Endothelial cell of umbilical vein (primary cell): ENCODE data around the gene NEK6. TPM values are rescaled to one million over a fixed set of nuclear protein-coding genes. Genes with fewer than 3 reads are reported as not detected.

ENCODE experiments used
- BruUV-seq: library from RNA; stranded (reverse); fragments of 400-500 nt; replicated peaks from 2 replicates; lab custom pipeline; 2021; lab: Mats Ljungman, UMichigan
- CTCF ChIA-PET: fragments of 300-600, 350-600 bp; sonication (Branson Sonifier 250); formaldehyde crosslinking; loops from one replicate; lab custom pipeline; 2021; ENCODE audit warnings: antibody characterized with exemption, inconsistent platforms; lab: Charles Lee
- POLR2A ChIA-PET: fragments of 300-600, 350-600 bp; sonication (Branson Sonifier 250); formaldehyde crosslinking; loops from one replicate; lab custom pipeline; 2021; ENCODE audit warnings: antibody characterized with exemption, inconsistent platforms; lab: Charles Lee
- DNase-seq: peaks from one replicate; pipeline ENCODE4 v3.0.0-alpha.2; 2011; ENCODE audit warnings: low read depth, low spot score
- FAIRE-seq: peaks from 2 replicates; lab custom pipeline; 2011; peaks lifted over from hg19 to GRCh38; lab: Jason Lieb, UNC
- H2AFZ ChIP-seq: 2 replicates; pipeline ENCODE4 v1.6.0; 2012; ENCODE audit warnings: low read depth, low read length, control low read depth, inconsistent platforms
- H3K27ac ChIP-seq: 2 replicates; pipeline ENCODE4 v1.5.1; 2011; ENCODE audit warnings: low read depth, mild to moderate bottlenecking, control low read depth, low read length, moderate library complexity; ENCODE audit not compliant: insufficient read depth
- H3K27me3 ChIP-seq, 2 experiments: 2 replicates each; pipeline versions ENCODE4 v1.6.0 to v1.6.1; 2011; ENCODE audit warnings: low read length in 2 of 2, mixed read lengths in 1 of 2; ENCODE audit not compliant: control insufficient read depth in 2 of 2, insufficient read depth in 2 of 2
- H3K36me3 ChIP-seq, 2 experiments: 2 replicates in 1 of 2; 3 replicates in 1 of 2; pipeline ENCODE4 v1.5.1; 2011; ENCODE audit warnings: low read length in 2 of 2, mild to moderate bottlenecking in 1 of 2, moderate library complexity in 1 of 2; ENCODE audit not compliant: control insufficient read depth in 2 of 2, insufficient read depth in 2 of 2; ENCODE audit errors: extremely low read depth in 1 of 2
- H3K4me1 ChIP-seq: 3 replicates; pipeline ENCODE4 v1.5.1; 2011; ENCODE audit warnings: mild to moderate bottlenecking, low read length; ENCODE audit not compliant: control insufficient read depth, insufficient read depth; ENCODE audit errors: extremely low read depth
- H3K4me2 ChIP-seq: 2 replicates; pipeline ENCODE4 v1.6.1; 2011; ENCODE audit warnings: low read length, control low read depth, mixed read lengths; ENCODE audit not compliant: insufficient read depth
- H3K4me3 ChIP-seq, 3 experiments: fragments of 200-600 bp in 1 of 3; sonication (generic), shearing (Covaris generic) in 1 of 3; replicated peaks in 1 of 3; 2 replicates each; pipeline ENCODE4 v1.5.1; 2011 to 2016; ENCODE audit warnings: control low read depth in 3 of 3, low read length in 3 of 3, mild to moderate bottlenecking in 2 of 3, inconsistent platforms in 1 of 3, low read depth in 1 of 3, moderate library complexity in 1 of 3; ENCODE audit not compliant: insufficient read depth in 1 of 3
- H3K79me2 ChIP-seq: 2 replicates; pipeline ENCODE4 v1.6.0; 2012; ENCODE audit warnings: low read length, inconsistent platforms; ENCODE audit not compliant: control insufficient read depth, insufficient read depth
- H3K9ac ChIP-seq: replicated peaks from 2 replicates; pipeline ENCODE3; 2011; ENCODE audit warnings: low read length, control low read depth; ENCODE audit not compliant: insufficient read depth; ENCODE audit errors: extremely low read depth
- H3K9me1 ChIP-seq: replicated peaks from 3 replicates; pipeline ENCODE4 v1.6.0; 2011; ENCODE audit warnings: mild to moderate bottlenecking, low read length; ENCODE audit not compliant: control insufficient read depth, insufficient read depth; ENCODE audit errors: extremely low read depth
- H3K9me3 ChIP-seq: replicated peaks from 2 replicates; pipeline ENCODE4 v1.5.1; 2012; ENCODE audit warnings: low read length, inconsistent platforms; ENCODE audit not compliant: control insufficient read depth, insufficient read depth
- H4K20me1 ChIP-seq: replicated peaks from 2 replicates; pipeline ENCODE3; 2011; ENCODE audit warnings: mild to moderate bottlenecking, low read length; ENCODE audit not compliant: control insufficient read depth, insufficient read depth; ENCODE audit errors: extremely low read depth
- CTCF ChIP-seq, 2 donors: IDR thresholded peaks; 1 replicate in 1 of 2; 2 replicates in 1 of 2; pipeline ENCODE4 v1.5.1; 2011; ENCODE audit warnings: low read length in 2 of 2, mild to moderate bottlenecking in 2 of 2, moderate library complexity in 2 of 2, control low read depth in 1 of 2, inconsistent platforms in 1 of 2, low read depth in 1 of 2; ENCODE audit not compliant: insufficient read depth in 1 of 2; ENCODE audit errors: extremely low read depth in 1 of 2
- EZH2 ChIP-seq: IDR thresholded peaks from 2 replicates; pipeline ENCODE4 v1.6.1; 2012; ENCODE audit warnings: borderline replicate concordance, low read depth, mild to moderate bottlenecking, moderate library complexity, low read length, inconsistent platforms; ENCODE audit not compliant: severe bottlenecking
- FOS ChIP-seq: IDR thresholded peaks from 2 replicates; pipeline ENCODE4 v1.6.1; 2011; ENCODE audit warnings: mild to moderate bottlenecking, low read length, moderate library complexity, borderline replicate concordance; ENCODE audit not compliant: insufficient read depth
- GATA2 ChIP-seq: IDR thresholded peaks from 2 replicates; pipeline ENCODE4 v1.7.0; 2011; ENCODE audit warnings: low read depth, mild to moderate bottlenecking, moderate library complexity, mixed read lengths, low read length; ENCODE audit not compliant: insufficient read length, insufficient read depth
- JUN ChIP-seq: IDR thresholded peaks from 2 replicates; pipeline ENCODE4 v1.6.1; 2011; ENCODE audit warnings: borderline replicate concordance, low read depth; ENCODE audit not compliant: insufficient read length, insufficient read depth
- MAX ChIP-seq: IDR thresholded peaks from 2 replicates; pipeline ENCODE4 v1.6.1; 2011; ENCODE audit not compliant: insufficient read depth, insufficient read length
- MYC ChIP-seq: IDR thresholded peaks from one replicate; pipeline ENCODE4 v1.6.1; 2011; ENCODE audit warnings: mild to moderate bottlenecking, low read depth, low read length
- POLR2A ChIP-seq: IDR thresholded peaks from 2 replicates; pipeline ENCODE4 v1.6.1; 2012; ENCODE audit warnings: low read depth, mild to moderate bottlenecking, control low read depth, low read length
- POLR2AphosphoS5 ChIP-seq: IDR thresholded peaks from 2 replicates; pipeline ENCODE4 v1.6.1; 2012; ENCODE audit warnings: low read depth, mild to moderate bottlenecking, control low read depth, low read length, moderate library complexity; ENCODE audit not compliant: insufficient read depth
- dilution Hi-C: fragments of 300-500 bp; cut with MboI; formaldehyde crosslinking; loops from one replicate; pipeline ENCODE4 v1.15.0; 2019; ENCODE audit warnings: low sequenced_read_pairs; ENCODE audit not compliant: extremely low pct_ligation_motif_present
- intact Hi-C: fragments of 100-400 bp; cut with micrococcal nuclease; formaldehyde crosslinking; loops from one replicate; pipeline ENCODE4 v1.10.0; 2022
- polyA plus RNA-seq, 4 experiments: library from polyadenylated mRNA; depleted of rRNA in 3 of 4; stranded (reverse) in 3 of 4; unstranded in 1 of 4; fragments of >200 nt; gene quantifications; 2 replicates each; pipeline versions ENCODE4 v1.2.1 to v1.2.3, GENCODE V29; 2011 to 2012; ENCODE audit warnings: missing spikeins in 1 of 4
- total RNA-seq: library from RNA; stranded (reverse); gene quantifications from 2 replicates; pipeline ENCODE4 v1.2.3, GENCODE V29; 2021

NEK6 gene
- total and polyA plus RNA-seq, 2 donors (not counting 3 experiments of a cell fraction or from before 2014, with no cell fraction given): 64.3 to 67.1 TPM

- POLR2A ChIA-PET: no interaction called here
- no peaks in the 10 kb centered on the region for H4K20me1 ChIP-seq
- intact Hi-C loops: loop anchor here (2.0 kb wide), 1 partner anchor 41 kb away; no protein-coding TSS in a partner anchor
- no TSS peak for BruUV-seq
- FAIRE-seq (no peak), DNase-seq (no peak)
- TF ChIP-seq MAX (no peak), FOS (no peak), POLR2AphosphoS5 (no peak), MYC (no peak), CTCF (IDR thresholded peaks at IDR 0.05; ENCODE audit: extremely low read depth in 1 of 2, insufficient read depth in 1 of 2, low read depth in 1 of 2, low read length in 2 of 2) (no peak), GATA2 (no peak), JUN (no peak), EZH2 (no peak), POLR2A (no peak)
- no peak overlapping the region for H3K4me3 ChIP-seq
- H3K9me1 ChIP-seq: no peaks in the 10 kb centered on the region
- H3K27ac ChIP-seq: no peak overlapping the region
- H3K36me3 ChIP-seq: no peaks in the 10 kb centered on the region
- H3K9ac ChIP-seq: no peak overlapping the region
- H3K4me1 ChIP-seq: peaks cover 54% of the 10 kb centered on the region
- no peak overlapping the region for H2AFZ ChIP-seq
- dilution Hi-C loops: loop anchor here (25.0 kb wide), 1 partner anchor 94 kb away; no protein-coding TSS in a partner anchor
- no peaks in the 10 kb centered on the region for H3K27me3 ChIP-seq
- no peaks in the 10 kb centered on the region for H3K9me3 ChIP-seq
- H3K4me2 ChIP-seq: no peak overlapping the region
- CTCF ChIA-PET: interaction anchor here (1.0 to 1.6 kb wide), 3 partner anchors 8 to 72 kb away, joined by 3 to 4 read pairs (median 3); no protein-coding TSS in a partner anchor
- no peaks in the 10 kb centered on the region for H3K79me2 ChIP-seq
These were observed 39.8 kb upstream of the NEK6 start for GRCh38 chr9:124217836-124218437.
